ENCODE measurements around the gene PFKP. TPM values are rescaled to one million over a fixed set of nuclear protein-coding genes. Genes with fewer than 3 reads are reported as not detected.

The PFKP gene
- total RNA-seq, 1 donor from 2014 or later: 361 TPM

GRCh38 chr10:3068201-3068967 is 1.0 kb downstream of the PFKP start:
- Histone ChIP-seq H3K27me3 (ENCODE audit: insufficient read depth, low read length) (no peaks in the 10 kb centered on the region), H4K20me1 (ENCODE audit: insufficient read depth, low read length) (peaks cover 24% of the 10 kb centered on the region), H3K9ac (ENCODE audit: low read length) (peak overlapping the region; percentile 92), H3K36me3 (ENCODE audit: insufficient read depth, low read length) (peaks cover 9% of the 10 kb centered on the region), H3K9me3 (ENCODE audit: insufficient read depth, low read depth, low read length) (no peaks in the 10 kb centered on the region), H3K4me1 (ENCODE audit: insufficient read depth, low read length) (peaks cover 40% of the 10 kb centered on the region), H3K27ac (ENCODE audit: low read depth, low read length) (peak overlapping the region; percentile 79), H3K4me3 (ENCODE audit: insufficient read depth, low read depth, low read length) (peak overlapping the region; percentile 83), H2AFZ (ENCODE audit: low read depth, low read length) (peak overlapping the region; percentile 57), H3K4me2 (ENCODE audit: low read length) (peak overlapping the region; percentile 95), H3K79me2 (ENCODE audit: insufficient read depth, low read length) (peaks cover 60% of the 10 kb centered on the region)
- H3K27me3 Mint-ChIP-seq (ENCODE audit: low read depth, unreplicated experiment): peaks cover 2% of the 10 kb centered on the region
- H3K4me1 Mint-ChIP-seq (ENCODE audit: low read depth, unreplicated experiment): peaks cover 37% of the 10 kb centered on the region
- no peak for TF ChIP-seq EZH2 (IDR thresholded peaks at IDR 0.05; ENCODE audit: insufficient read depth, low read length)
- TF ChIP-seq CTCF (IDR thresholded peaks at IDR 0.05; ENCODE audit: insufficient read depth, low read depth, low read length): no peak
- no peak for FAIRE-seq
- DNase-seq (ENCODE audit: low read depth): peak; percentile 46
- H3K27ac Mint-ChIP-seq (ENCODE audit: unreplicated experiment): peak overlapping the region; percentile 58
- H3K9me3 Mint-ChIP-seq (ENCODE audit: unreplicated experiment): no peaks in the 10 kb centered on the region
- H3K4me3 Mint-ChIP-seq (ENCODE audit: unreplicated experiment): peak overlapping the region; percentile 90
- H3K36me3 Mint-ChIP-seq (ENCODE audit: low read depth, unreplicated experiment): peaks cover 14% of the 10 kb centered on the region

- Mint-ChIP-seq H3K4me1 (ENCODE audit: low read depth, unreplicated experiment) (peaks cover 43% of the 10 kb centered on the region), H3K27me3 (ENCODE audit: low read depth, unreplicated experiment) (peaks cover 2% of the 10 kb centered on the region), H3K27ac (ENCODE audit: unreplicated experiment) (peak overlapping the region; percentile 92), H3K9me3 (ENCODE audit: unreplicated experiment) (no peaks in the 10 kb centered on the region), H3K4me3 (ENCODE audit: unreplicated experiment) (peak overlapping the region; percentile 91), H3K36me3 (ENCODE audit: low read depth, unreplicated experiment) (peaks cover 20% of the 10 kb centered on the region)
- Histone ChIP-seq H2AFZ (ENCODE audit: low read depth, low read length) (peak overlapping the region; percentile 57), H3K4me1 (ENCODE audit: insufficient read depth, low read length) (peaks cover 43% of the 10 kb centered on the region), H3K4me2 (ENCODE audit: low read length) (peak overlapping the region; percentile 95), H3K9me3 (ENCODE audit: insufficient read depth, low read depth, low read length) (no peaks in the 10 kb centered on the region), H3K4me3 (ENCODE audit: insufficient read depth, low read depth, low read length) (peak overlapping the region; percentile 83), H3K27ac (ENCODE audit: low read depth, low read length) (peak overlapping the region; percentile 79), H3K79me2 (ENCODE audit: insufficient read depth, low read length) (peaks cover 68% of the 10 kb centered on the region), H3K9ac (ENCODE audit: low read length) (peak overlapping the region; percentile 92), H3K27me3 (ENCODE audit: insufficient read depth, low read length) (no peaks in the 10 kb centered on the region), H4K20me1 (ENCODE audit: insufficient read depth, low read length) (peaks cover 31% of the 10 kb centered on the region), H3K36me3 (ENCODE audit: insufficient read depth, low read length) (peaks cover 9% of the 10 kb centered on the region)
- TF ChIP-seq EZH2 (IDR thresholded peaks at IDR 0.05; ENCODE audit: insufficient read depth, low read length): no peak
- no peak for TF ChIP-seq CTCF (IDR thresholded peaks at IDR 0.05; ENCODE audit: insufficient read depth, low read depth, low read length)
- DNase-seq (ENCODE audit: low read depth) (no peak), FAIRE-seq (no peak)
Observed at GRCh38 chr10:3068968-3069737, 1.8 kb downstream of the PFKP start.

All from astrocyte (in vitro differentiated cells and primary cell).